ENCODE results near the gene MORF4L1.
"Not testable (repeated sequence)": the region's sequence is repeated elsewhere in the genome, so short reads cannot be mapped to it uniquely, and the experiment has no call there.

MORF4L1 gene

DNA sequence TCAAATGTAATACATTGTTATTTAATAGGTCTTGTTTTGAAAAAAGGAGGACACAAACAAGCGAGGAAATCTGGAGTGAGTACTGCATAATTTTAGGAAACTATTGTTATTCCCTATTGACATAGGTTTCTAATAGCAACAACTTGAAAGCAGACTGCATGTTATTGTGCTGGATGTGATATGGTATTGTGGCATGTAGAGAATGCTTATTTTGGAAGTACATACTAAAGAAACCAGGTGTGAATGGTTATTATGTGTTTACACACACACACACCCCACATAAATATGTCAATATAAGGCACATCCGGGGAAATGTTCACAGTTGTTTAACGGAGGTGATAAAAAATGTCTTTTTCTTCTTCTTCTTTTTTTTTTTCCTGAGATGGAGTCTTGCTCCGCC is 5.9 kb upstream of the MORF4L1 start:
- no peak overlapping the region for H3K4me3 ChIP-seq (ENCODE audit: low read depth, low read length)
- TF ChIP-seq CTCF (IDR thresholded peaks at IDR 0.05; ENCODE audit: low read depth, low read length), result no peak

DNA sequence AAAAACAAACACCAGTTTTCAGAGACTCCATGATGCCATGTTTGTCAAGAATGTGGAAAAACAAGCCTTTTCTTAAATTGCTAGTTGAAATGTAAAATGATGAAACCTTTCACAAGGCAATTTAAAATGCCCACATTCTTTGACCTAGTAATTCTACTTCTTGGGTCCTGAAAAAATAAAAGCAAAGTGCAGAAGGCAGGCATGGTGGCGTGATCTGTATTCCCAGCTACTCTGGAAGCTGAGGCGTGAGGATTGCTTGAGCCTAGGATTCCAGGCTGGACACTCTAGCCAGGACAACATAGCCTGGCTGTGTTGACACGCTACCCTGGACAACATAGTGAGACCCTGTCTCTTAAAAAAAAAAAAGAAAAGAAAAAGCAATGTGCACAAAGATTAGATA is 4.3 kb upstream of the MORF4L1 start:
- no peak overlapping the region for H3K4me3 ChIP-seq (ENCODE audit: low read depth, low read length)
- TF ChIP-seq CTCF (IDR thresholded peaks at IDR 0.05; ENCODE audit: low read depth, low read length), result no peak

DNA sequence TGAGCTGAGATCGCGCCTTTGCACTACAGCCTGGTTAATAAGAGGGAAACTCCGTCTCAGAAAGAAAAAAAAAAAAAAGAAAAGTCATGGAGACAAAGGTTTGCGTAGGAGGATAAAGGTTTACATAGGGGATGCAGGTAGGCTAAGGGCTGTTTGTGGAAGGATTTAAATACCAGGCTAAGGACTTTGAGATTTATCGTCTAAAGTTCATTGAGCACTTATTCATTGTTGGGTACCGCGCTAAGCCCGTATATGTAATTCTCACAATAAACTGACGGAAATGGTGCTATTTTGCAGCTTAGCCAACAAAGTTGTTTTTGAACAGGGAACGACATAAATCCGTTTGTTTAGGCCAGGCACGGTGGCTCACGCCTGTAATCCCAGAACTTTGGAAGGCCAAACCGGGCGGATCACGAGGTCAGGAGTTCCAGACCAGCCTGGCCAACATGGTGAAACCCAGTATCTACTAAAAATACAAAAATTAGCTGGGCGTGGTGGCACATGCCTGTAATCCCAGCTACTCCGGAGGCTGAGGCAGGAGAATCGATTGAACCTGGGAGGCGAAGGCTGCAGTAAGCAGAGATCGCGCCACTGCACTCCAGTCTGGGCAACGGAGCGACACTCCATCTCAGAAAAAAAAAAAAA is 1.1 kb upstream of the MORF4L1 start:
- not testable (repeated sequence) for H3K4me3 ChIP-seq (ENCODE audit: low read depth, low read length)

GRCh38 chr15:78872972-78873792 is 492 bp downstream of the MORF4L1 start:
- peak; percentile 44 for TF ChIP-seq CTCF (IDR thresholded peaks at IDR 0.05; ENCODE audit: low read depth, low read length)
- H3K4me3 ChIP-seq (ENCODE audit: low read depth, low read length), result peak overlapping the region; percentile 99

GRCh38 chr15:78873793-78874765 is 1.4 kb downstream of the MORF4L1 start:
- no peak for TF ChIP-seq CTCF (IDR thresholded peaks at IDR 0.05; ENCODE audit: low read depth, low read length)
- H3K4me3 ChIP-seq (ENCODE audit: low read depth, low read length), result peak overlapping the region; percentile 99

DNA sequence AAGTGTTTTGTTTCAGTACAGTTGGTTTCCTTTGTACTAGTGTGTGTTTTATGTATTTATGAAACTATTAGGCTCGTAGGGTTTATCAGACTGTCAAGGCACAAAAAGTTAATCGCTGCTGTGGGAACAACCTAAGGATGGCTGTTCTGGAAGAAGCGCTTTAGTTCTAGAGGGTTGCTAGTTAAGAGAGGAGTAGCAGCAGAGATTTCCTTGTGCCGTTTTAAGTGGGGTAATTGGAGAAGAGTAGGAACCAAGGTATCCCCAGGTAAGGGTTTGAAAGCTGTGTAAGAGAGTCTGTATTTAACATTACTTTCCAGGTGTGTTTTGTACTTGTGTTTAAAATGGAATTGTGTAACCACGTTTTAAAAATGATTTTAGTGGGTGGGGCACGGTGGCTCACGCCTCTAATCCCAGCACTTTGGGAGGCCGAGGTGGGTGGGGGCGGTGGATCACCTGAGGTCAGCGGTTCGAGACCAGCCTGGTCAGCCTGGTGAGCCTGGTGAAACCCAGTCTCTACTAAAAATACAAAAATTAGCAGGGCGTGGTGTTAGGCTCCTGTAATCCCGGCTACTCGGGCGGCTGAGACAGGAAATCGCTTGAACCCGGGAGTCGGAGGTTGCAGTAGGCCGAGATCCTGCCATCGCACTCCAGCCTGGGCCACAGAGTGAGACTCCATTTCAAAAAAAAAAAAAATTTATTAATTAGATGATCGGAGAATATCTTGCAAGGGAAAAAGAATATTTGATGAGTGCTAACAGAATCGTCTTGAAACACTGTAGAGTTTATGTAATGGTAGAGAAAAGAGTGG is 2.6 kb downstream of the MORF4L1 start:
- no peak for TF ChIP-seq CTCF (IDR thresholded peaks at IDR 0.05; ENCODE audit: low read depth, low read length)
- H3K4me3 ChIP-seq (ENCODE audit: low read depth, low read length), result peak overlapping the region; percentile 99

DNA sequence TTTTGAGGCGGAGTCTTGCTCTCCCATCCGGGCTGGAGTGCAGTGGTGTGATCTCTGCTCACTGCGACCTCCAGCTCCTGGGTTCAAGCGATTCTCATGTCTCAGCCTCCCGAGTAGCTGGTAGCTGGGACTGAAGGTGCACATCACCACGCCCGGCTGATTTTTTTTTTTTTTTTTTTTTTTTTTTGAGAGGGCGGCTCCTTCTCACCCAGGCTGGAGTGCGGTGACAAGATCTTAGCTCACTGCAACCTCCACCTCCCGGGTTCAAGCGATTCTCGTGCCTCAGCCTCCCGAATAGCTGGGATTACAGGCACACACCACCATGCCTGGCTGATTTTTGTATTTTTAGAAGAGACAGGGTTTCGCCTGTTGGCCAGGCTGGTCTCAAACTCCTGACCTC is 4.3 kb downstream of the MORF4L1 start:
- H3K4me3 ChIP-seq (ENCODE audit: low read depth, low read length), result not testable (repeated sequence)
